Measurements from ENCODE around the gene SHLD1.

The SHLD1 gene

GRCh38 chr20:5893621-5894020 lies 143.4 kb downstream of the SHLD1 start:
- DNase-seq (ENCODE audit: extremely low read depth, low read depth), result no peak
- TF ChIP-seq CTCF (IDR thresholded peaks at IDR 0.05; ENCODE audit: low read depth, low read length), result no peak

GRCh38 chr20:5895626-5896025 lies 145.4 kb downstream of the SHLD1 start:
- no peak for DNase-seq (ENCODE audit: extremely low read depth, low read depth)
- no peak for TF ChIP-seq CTCF (IDR thresholded peaks at IDR 0.05; ENCODE audit: low read depth, low read length)

- no peak for DNase-seq (ENCODE audit: extremely low read depth, low read depth)
- no peak for TF ChIP-seq CTCF (IDR thresholded peaks at IDR 0.05; ENCODE audit: low read depth, low read length)
Measured at GRCh38 chr20:5899444-5899843, 149.2 kb downstream of the SHLD1 start.

- DNase-seq (ENCODE audit: extremely low read depth, low read depth), result no peak
- no peak for TF ChIP-seq CTCF (IDR thresholded peaks at IDR 0.05; ENCODE audit: low read depth, low read length)
Measured at GRCh38 chr20:5900908-5901307, 150.7 kb downstream of the SHLD1 start.

GRCh38 chr20:5908981-5909380 lies 158.8 kb downstream of the SHLD1 start:
- TF ChIP-seq CTCF (IDR thresholded peaks at IDR 0.05; ENCODE audit: low read depth, low read length), result no peak
- DNase-seq (ENCODE audit: extremely low read depth, low read depth), result no peak

- TF ChIP-seq CTCF (IDR thresholded peaks at IDR 0.05; ENCODE audit: low read depth, low read length), result no peak
- DNase-seq (ENCODE audit: extremely low read depth, low read depth), result no peak
Measured at GRCh38 chr20:5910186-5910585, 160.0 kb downstream of the SHLD1 start.

- TF ChIP-seq CTCF (IDR thresholded peaks at IDR 0.05; ENCODE audit: low read depth, low read length), result no peak
- no peak for DNase-seq (ENCODE audit: extremely low read depth, low read depth)
Measured at GRCh38 chr20:5913166-5913565, 163.0 kb downstream of the SHLD1 start.
